ENCODE data around the gene ALX4.

DNA sequence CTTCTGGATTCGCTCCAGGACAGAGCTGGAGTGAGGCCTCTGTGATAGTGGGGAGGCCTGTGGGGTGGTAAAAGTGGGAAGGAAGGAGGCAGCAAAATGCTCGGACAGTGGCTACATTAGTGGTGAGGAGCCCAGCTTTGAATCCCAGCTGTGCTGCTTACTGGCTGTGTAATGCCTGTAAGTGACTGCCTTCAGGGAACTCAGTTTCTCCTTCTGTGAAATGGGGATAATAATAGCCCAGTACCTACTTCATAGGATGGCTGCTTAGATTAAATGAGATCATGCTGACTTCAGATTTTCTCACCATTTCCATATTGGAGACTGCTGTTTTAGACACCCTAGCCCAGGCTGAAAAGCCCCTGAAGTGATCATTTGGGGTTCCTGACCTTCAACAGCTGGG, 8.4 kb upstream of the ALX4 start:
- TF ChIP-seq CTCF (IDR thresholded peaks at IDR 0.05) (no peak), POLR2A (IDR thresholded peaks at IDR 0.05) (no peak)
